HT1080 (cell line): ENCODE measurements around the gene FAM78B. TPM values are rescaled to one million over a fixed set of nuclear protein-coding genes. Genes with fewer than 3 reads are reported as not detected.
A peak's percentile ranks its signal among the peaks of the same experiment; 100 is the strongest.

ENCODE experiments used
- DNase-seq: peaks from one replicate; pipeline ENCODE4 v3.0.0-alpha.2; 2015; ENCODE audit warnings: low read depth
- total RNA-seq: library from RNA; depleted of rRNA; stranded (reverse); fragments of >200 nt; shearing (Covaris generic); gene quantifications from 2 replicates; pipeline ENCODE4 v1.2.3, GENCODE V29; 2014

FAM78B gene
- total RNA-seq, 1 experiment from 2014 or later = 3.6 TPM

- DNase-seq = no peak
Observed at GRCh38 chr1:166069390-166069789, 97.4 kb downstream of the FAM78B start.

DNA sequence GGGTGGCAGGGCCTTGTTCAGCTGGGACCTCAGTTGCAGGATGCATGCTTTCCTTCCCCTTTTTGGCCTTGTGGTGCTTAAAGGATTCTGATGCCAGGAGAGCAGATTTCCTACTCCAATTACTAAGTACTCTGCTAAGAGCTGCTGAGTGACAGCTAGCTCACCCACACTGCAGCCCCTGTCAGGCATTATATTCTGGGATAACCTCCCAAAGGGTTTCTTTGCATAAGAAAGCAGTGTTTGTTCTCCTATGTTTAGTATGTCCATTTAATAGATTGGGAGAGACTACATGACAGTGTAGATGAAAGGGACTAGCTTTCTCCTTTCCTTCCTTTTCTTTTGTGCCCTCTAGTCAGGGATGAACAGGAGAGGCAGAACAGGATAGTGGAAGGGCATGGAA lies 100.7 kb downstream of the FAM78B start:
- no peak for DNase-seq

- no peak for DNase-seq
Observed at GRCh38 chr1:166064951-166065350, 101.8 kb downstream of the FAM78B start.

DNA sequence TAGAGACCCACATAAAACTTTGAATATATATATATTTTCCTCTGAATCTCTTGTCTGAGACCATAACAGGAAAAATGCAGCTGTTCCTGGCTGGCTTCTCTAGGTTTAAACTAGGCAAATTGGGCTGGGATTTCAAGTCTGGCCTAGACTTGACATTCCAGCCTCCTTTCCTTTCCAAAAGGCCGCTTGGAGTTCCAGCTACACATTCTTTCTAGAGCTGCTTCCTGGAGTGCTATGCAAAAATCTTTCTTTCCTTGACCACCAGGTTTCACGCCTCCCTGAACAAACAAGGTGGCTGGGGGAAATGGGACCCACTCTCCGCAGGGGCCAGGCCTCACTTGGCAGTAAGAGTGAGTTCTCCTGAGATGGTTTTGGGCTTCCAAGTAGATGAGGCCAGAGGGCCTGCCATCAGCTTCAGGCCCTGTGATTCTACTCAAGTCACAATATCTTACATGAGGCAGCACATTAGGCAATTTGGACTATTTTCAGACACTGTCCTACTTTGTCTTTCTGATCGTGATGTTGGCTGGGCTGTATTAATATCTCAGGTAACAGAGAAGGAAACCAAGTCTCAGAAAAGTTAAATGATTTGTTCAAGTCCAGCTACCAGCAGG lies 102.4 kb downstream of the FAM78B start:
- DNase-seq = no peak

GRCh38 chr1:166063701-166064100 lies 103.1 kb downstream of the FAM78B start:
- DNase-seq = no peak

DNA sequence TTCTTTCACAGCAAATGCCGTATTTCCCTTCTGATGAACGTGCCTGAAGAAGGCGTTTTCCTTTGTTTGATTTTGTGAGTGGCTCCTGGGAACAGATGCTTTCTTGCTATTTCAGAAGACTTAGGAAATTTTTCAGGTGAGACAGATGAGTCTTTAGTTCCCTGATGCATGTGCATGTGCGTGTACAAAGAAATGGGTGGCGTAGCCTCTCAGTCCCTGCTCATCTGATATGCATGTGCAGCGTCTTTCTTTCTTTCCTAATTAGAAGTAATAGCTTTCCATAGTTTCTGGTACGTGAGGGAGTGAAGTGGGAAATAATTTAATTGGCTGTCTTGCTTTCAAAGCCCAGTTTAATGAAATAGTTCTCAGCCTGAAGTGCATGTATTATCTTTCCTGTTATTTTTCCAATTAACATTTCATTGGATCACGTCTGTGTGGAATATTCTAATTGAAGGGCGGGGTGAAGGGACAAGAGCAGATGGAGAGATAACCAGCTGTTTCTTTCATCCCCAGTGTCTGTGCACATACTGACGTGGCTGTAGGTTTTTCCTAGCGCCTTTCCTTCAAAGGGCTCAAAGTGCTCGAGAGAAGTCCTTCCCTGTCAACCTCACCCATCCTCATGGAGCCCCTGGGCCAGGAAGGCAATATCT lies 104.3 kb downstream of the FAM78B start:
- no peak for DNase-seq

- DNase-seq = no peak
Observed at GRCh38 chr1:166057650-166058049, 109.2 kb downstream of the FAM78B start.

- no peak for DNase-seq
Observed at GRCh38 chr1:166053395-166053794, 113.4 kb downstream of the FAM78B start.

- peak; percentile 14 for DNase-seq
Observed at GRCh38 chr1:166040202-166040997, 126.4 kb downstream of the FAM78B start.

GRCh38 chr1:166039436-166040201 lies 127.2 kb downstream of the FAM78B start:
- no peak for DNase-seq

DNA sequence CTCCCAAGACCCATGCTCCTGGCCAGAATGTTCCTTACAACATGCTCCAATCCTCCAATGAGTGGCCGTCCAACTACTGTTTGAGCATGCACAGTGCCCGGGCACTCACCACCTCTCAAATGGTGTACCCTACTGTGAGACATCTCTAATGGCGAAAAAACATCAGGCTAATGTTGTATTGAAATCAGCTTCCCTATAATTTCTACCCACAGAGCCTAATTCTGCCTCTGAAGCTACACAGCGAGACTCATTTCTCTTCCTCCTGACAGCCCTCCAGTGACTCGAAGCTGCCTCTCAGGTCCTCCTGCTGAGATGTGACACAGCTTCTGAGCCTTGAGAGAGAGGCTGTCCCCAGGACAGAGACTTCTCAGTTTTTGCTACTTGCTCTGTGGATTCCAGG lies 130.7 kb downstream of the FAM78B start:
- DNase-seq = no peak

DNA sequence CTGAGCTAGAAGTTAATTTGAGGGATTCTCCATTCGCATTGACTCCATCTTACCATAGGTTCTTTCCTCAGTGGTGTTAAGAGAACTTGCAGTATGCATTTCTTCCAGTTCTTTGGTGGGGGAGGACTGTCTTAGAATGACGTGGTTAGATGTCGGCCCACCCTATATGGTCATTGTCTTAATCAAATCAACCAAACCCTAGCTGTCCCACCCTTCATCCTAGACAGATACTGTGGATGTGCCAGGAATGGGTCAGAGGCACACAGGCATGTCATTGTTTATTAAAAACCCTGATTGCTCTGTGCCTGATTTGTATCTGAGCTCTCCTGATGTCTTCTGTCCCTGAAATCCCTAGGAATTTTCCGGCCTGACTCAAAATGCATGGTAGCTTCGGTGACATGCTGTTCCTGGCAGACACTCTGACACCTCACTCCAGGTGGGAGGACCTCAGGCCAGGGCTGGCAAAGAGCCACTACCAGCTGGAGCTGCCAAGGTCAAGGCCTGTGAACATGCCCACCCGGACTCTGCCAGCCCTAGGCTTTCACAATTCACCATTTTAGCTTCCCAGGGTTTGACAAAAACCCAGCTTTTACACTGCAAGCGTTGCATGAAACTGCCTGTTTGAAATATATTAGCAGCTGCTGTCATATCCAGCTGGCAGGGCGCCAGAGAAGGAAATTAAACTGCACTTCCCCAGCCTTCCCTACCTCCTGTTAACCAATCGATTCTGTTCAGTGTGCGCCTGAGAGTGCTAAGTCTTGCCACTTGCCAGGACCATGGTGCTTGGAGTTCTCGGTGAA lies 134.0 kb downstream of the FAM78B start:
- DNase-seq = no peak

GRCh38 chr1:166031932-166032571 lies 134.7 kb downstream of the FAM78B start:
- DNase-seq = no peak

DNA sequence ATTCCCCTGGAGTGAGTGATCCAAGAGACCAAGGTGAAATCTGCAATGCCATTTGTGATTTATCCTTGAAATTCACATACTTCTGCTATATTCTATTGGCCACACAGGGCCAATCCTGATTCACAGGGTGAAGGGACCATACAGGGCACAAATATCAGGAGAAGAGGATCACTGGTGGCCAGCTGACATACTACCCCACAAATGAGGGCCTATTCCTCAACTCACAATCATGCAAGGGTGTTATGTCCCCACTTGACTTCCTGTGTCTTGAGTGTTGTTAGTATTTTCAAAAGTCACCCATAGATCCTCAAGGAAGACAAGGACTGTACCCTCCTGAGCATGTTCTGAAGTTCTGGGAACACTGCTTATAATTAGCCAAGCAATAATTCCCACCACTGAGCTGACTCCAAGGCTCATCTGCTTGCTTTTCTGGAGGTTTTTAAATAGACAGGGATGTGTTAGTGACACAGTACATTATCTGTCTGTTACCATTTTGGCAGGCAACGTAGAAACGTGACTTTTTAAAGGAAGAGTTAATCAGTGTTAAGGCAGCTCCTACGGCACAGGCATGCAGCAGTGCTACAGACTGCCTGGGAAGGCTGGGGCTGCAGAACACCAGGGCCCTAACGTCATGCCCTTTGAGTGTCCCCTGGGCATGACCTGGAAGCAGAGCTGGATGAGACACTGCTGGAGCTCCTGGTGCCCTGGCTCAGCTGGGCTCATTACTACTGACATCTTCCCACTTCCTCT lies 137.4 kb downstream of the FAM78B start:
- no peak for DNase-seq

- no peak for DNase-seq
Observed at GRCh38 chr1:166026555-166026954, 140.2 kb downstream of the FAM78B start.

DNA sequence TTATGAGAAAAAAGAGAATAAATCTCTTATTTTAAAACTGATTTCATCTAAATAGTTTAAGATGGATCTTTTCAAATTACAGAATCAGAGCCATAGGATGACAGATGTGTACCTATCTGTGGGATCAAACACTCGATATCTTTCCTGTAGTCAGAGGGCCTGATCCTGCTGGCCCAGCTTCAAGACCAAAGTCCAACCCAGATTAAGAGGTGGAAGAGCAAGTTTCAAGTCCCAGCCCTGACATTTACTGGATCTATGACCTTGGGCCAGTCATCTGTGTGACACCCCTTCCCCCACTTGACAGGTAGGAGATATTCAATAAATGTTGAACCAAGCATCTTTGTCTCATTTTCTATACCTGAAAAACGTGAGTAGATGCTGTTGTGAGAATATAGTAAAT lies 140.7 kb downstream of the FAM78B start:
- DNase-seq = no peak

DNA sequence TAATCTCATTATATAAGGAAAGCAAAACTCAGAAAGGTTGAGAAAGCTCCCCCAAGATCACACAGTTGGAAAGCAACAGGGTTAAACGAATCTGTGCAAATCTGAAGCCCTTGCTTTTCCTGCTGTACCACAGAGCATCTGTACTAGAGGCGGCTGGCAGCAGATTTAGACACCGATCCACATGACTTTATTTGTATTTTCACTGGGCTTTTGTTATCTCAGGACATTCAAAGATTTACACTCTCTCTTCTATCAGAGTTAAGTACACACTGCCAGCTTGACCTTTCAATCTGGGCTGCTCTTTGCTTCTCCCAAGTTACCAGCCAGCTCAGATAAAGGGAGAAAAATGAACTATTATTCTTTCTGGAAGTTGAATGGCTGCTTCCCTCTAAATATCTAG lies 146.6 kb downstream of the FAM78B start:
- no peak for DNase-seq
